HG03354 (cell line): ENCODE results near the gene ASB3.
"Not testable (repeated sequence)": the region's sequence is repeated elsewhere in the genome, so short reads cannot be mapped to it uniquely, and the experiment has no call there.

ENCODE experiments used
- ATAC-seq: cut with Tn5 transposase; IDR thresholded peaks from one replicate; pipeline ENCODE4 v1.9.1; 2021; ENCODE audit warnings: mild to moderate bottlenecking; ENCODE audit not compliant: unreplicated experiment, poor library complexity, severe bottlenecking

The ASB3 gene, protein sequence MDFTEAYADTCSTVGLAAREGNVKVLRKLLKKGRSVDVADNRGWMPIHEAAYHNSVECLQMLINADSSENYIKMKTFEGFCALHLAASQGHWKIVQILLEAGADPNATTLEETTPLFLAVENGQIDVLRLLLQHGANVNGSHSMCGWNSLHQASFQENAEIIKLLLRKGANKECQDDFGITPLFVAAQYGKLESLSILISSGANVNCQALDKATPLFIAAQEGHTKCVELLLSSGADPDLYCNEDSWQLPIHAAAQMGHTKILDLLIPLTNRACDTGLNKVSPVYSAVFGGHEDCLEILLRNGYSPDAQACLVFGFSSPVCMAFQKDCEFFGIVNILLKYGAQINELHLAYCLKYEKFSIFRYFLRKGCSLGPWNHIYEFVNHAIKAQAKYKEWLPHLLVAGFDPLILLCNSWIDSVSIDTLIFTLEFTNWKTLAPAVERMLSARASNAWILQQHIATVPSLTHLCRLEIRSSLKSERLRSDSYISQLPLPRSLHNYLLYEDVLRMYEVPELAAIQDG

DNA sequence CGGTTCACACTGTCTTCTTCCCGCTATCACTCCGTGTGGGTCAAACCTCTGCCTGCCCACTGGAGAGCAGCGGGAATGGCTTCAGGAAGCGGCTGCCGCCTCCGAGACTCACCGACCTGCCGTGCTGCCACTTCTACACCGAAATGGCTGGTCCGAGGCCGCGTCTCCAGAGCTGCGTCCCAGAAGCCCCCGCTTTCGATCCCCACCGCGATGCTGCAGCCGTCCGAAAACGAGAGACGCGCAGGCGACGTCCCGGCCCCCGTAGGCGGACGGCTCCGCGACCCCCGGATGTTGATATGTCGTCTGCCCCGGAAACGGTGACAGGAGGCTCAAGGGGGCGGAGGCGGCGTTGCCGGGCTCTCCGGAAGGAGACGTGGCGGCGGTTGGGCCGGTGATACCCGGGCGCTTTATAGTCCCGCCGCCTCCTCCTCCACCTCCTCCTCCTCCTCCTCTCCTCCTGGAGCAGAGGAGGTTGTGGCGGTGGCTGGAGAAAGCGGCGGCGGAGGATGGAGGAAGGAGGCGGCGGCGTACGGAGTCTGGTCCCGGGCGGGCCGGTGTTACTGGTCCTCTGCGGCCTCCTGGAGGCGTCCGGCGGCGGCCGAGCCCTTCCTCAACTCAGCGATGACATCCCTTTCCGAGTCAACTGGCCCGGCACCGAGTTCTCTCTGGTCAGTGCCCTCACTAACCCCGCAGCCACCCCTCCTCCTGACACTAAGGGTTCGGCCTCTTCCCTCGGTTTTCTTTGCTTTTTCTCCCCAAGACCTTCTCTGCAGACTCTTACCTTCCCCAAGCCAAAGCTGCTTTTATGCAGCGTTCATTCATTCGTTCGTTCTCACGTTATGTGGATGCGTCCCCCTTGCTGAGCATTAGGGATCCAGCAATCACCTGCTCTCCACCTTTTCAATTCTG lies at the start of gene ASB3, which contains the start of gene ERLEC1:
Gene ASB3, minus strand, starts transcription at position 249 of the 909 bp plus-strand sequence. CDS start 21,381 bp downstream, outside the sequence.
Gene ERLEC1, plus strand, starts transcription at position 340 of the 909 bp plus-strand sequence. Its CDS starts 167 bp downstream, at position 507.
- ATAC-seq, result peak; percentile 97

DNA sequence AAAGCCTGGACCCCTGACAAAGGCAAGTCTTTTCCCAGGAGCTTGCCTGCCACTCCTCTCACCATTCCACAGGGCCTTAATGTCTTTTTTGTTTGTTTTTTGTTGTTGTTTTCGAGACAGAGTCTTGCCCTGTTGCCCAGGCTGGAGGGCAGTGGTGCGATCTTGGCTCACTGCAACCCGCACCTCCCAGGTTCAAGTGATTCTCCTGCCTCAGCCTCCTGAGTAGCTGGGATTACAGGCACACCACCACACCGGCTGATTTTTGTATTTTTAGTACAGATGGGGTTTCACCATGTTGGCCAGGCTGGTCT lies 43.2 kb upstream of the ASB3 start:
- ATAC-seq, result not testable (repeated sequence)

DNA sequence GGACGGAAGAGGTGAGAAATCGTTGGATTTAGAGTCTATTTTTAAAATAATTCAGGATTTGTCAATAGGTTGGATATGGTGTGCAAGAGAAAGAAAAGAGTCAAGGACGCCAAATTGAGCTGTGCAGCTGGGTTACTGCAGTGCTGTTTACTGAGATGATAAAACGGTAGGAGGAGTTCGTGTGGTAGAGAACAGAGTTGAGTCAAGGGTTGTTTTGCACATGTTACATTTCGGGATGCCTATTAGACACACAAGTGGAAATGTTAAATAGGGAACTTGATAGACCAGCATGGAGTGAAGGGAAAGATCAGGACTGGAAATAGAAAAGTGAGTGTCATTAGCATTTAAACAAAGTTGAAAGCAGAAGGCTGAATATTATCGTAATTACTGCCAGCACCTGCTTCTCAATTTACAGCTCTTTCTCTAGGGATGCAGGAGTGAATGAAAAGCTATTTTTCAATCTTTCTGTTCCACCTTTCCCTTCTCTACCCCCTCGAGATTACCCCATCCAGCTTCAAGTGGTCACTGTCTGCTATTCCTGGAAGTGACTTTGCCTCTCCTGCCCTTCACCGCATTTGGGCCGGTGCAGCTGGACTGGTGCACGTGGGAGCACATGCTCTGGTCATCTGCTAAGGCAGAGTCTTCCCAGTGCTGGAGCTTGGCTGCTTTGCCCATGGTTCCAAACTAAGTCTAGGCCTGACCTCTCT lies 42.7 kb upstream of the ASB3 start:
- ATAC-seq, result no peak

DNA sequence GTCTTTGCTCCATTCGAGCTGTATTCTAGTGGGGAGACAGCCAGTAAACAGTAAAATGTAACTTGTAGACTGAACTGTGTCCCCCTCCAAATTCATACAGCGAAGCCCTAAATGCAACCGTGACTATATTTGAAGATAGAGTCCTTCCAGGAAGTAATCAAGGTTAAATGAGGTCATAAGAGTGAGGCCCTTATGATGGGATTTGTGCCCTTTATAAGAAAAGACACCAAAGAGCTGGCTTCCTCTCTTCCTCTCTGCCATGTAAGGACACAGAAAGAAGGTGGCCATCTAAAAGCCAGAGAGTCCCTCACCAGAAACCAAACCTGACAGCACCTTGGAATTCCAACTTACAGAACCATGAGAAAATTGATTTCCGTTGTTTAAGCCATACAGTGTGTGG lies 41.6 kb upstream of the ASB3 start:
- ATAC-seq, result no peak

DNA sequence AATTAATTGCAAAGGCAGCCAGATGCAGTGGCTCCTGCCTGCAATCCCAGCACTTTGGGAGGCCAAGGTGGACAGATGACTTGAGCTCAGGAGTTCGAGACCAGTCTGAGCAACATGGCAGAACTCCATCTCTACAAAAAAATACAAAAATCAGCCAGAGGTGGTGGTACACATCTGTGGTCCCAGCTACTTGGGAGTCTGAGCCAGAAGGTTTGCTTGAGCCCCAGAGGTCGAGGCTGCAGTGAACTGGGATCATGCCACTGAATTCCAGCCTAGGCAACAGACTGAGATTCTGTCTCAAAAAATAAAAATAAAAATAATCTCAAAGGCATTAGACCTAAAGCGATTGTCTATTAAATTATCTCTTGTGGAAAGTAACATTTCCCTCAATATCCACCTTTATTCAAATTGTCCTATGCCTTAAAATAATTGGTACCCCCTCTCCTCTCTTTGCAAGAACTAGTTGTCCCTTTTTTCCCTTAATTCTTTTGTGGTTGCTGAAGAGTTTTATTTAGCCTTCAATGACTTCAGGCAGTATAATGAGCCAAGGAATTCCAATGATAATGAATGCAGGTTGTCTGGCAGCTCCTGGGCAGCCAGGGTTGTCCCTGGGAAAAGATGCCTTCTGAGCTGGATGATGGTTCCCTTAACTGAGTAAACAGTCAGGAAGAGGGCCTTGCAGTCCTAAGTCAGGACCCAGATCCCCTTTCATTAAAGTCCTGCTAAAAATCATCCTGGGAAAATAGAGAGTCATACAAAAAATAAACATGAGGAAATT lies 40.8 kb upstream of the ASB3 start:
- no peak for ATAC-seq

GRCh38 chr2:53826587-53827397 lies 40.0 kb upstream of the ASB3 start:
- ATAC-seq, result no peak

- ATAC-seq, result no peak
These were observed 39.3 kb upstream of the ASB3 start for GRCh38 chr2:53826030-53826410.

GRCh38 chr2:53823639-53824038 lies 36.9 kb upstream of the ASB3 start:
- ATAC-seq, result peak; percentile 49

DNA sequence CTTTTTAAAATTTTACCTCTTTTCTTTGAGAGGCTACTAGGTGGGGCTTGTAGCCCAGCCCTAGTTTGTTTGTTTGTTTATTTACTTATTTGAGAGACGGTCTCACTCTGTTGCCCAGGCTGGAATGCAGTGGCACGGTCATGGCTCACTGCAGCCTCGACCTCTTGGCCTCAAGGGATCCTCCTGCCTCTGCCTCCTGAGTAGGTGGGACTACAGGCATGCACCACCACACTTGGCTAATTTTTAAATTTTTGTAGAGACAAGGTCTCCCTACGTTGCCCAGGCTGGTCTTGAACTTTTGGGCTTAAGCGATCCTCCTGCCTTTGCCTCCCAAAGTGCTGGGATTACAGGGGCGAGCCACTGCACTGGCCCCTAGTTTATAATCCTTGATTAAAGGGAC lies 35.1 kb upstream of the ASB3 start:
- ATAC-seq, result no peak

- ATAC-seq, result no peak
These were observed 34.0 kb upstream of the ASB3 start for GRCh38 chr2:53820711-53821110.

DNA sequence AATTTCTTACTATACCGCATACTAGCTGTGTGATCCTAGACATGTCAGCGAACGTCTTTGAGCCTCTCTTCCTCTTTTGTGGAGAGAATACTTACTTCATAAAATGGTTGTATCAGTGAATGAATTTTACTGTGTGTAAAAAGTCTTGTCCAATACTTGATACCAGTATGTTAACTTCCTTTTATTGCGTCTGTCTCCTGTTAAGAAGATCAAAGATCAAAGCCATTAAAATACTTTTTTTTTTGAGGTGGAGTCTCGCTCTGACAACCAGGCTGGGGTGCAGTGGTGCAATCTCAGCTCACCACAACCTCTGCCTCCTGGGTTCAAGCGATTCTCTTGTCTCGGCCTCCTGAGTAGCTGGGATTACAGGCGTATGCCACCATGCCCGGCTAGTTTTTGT lies 33.3 kb upstream of the ASB3 start:
- ATAC-seq, result no peak

GRCh38 chr2:53819634-53820033 lies 32.9 kb upstream of the ASB3 start:
- ATAC-seq, result no peak

DNA sequence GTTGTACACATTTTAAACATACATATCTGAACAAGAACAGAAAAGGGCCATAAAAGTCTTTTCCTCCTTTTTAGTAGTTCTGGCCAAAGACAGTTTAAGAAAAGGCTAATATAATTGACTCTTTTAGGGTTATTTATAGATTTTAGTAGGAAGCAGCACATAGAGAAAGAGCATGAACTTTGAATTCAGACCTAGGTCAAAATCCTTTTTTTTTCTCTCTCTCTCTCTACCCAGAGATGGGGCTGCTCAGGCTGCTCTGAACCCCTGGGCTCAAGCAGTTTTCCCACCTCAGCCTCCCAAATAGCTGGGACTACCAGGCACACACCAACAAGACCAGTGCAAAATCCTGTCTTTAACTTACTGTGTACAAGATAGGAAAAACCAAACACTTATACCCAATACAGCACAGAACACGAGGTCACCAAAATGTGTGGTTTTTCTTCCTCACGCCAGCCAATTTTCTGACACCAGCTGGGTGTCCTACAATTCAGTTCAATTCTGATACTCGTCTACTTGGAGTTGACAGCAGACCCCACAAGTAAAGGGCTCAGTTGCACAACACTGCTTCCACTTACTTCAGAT lies 32.2 kb upstream of the ASB3 start:
- ATAC-seq, result no peak

DNA sequence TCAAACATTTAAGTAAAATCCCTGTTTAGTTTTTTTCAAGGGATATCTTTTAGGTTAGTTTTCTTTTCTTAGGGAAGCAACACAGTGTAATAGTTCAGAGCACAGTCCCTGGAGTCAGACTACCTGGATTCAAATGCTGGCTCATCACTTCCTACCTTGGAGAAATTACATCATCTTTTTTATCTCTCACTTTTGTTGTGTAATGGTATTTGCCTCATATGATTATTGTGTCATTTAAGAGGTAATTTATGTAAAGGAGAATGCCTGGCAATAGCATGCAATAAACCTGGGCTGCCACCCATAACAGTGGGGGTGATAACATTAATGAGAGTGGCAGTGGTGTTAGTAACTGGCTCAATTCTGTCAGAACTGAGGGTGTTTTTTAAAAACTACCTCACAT lies 26.4 kb upstream of the ASB3 start:
- ATAC-seq, result no peak

- no peak for ATAC-seq
These were observed 24.8 kb upstream of the ASB3 start for GRCh38 chr2:53811601-53812000.

DNA sequence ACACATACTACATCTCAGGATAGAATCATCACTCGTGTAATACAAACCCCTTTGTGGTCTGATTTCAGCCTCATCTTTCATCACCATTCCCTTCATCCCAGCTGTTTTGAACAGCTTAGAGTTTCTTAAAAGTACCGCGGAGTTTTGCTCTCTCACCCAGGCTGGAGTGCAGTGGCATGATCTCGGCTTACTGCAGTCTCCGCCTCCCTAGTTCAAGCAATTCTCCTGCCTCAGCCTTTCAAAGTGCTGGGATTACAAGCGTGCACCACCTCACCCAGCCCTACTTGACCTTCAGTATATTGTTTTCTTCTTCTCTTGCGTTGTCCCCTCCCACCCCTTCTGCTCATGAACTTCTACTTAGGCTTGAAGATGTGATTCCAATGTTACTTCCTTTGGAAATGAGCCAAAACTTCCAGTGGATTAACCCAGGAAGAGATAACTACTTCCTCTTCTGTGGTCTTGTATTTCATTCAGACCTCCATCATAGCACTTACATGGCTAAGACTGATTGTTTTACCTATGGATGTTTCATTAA lies 15.9 kb upstream of the ASB3 start:
- no peak for ATAC-seq

- ATAC-seq, result no peak
These were observed 14.8 kb upstream of the ASB3 start for GRCh38 chr2:53801547-53801946.

GRCh38 chr2:53793821-53794220 lies 7.1 kb upstream of the ASB3 start:
- no peak for ATAC-seq
